H9 (cell line): Measurements from ENCODE around the gene TAOK3. TPM values are rescaled to one million over a fixed set of nuclear protein-coding genes. Genes with fewer than 3 reads are reported as not detected.

Experiments used
- DNase-seq: peaks from one replicate; pipeline ENCODE4 v3.0.0-alpha.2; 2017
- H2AFZ ChIP-seq: one replicate; pipeline ENCODE4 v1.6.1; 2013; ENCODE audit warnings: mild to moderate bottlenecking, low read length, control low read depth, moderate library complexity
- H2AK5ac ChIP-seq: 2 replicates; pipeline ENCODE4 v1.6.1; 2013; ENCODE audit warnings: low read length, control low read depth, mixed read lengths; ENCODE audit not compliant: insufficient read length
- H2BK120ac ChIP-seq: one replicate; pipeline ENCODE4 v1.6.1; 2013; ENCODE audit warnings: low read depth, mild to moderate bottlenecking, low read length, control low read depth, inconsistent platforms; ENCODE audit not compliant: poor library complexity, severe bottlenecking
- H2BK12ac ChIP-seq: 2 replicates; pipeline ENCODE4 v1.6.1; 2013; ENCODE audit warnings: low read length, control low read depth, mixed read lengths, low read depth; ENCODE audit not compliant: insufficient read length
- H2BK15ac ChIP-seq: 2 replicates; pipeline ENCODE4 v1.6.1; 2013; ENCODE audit warnings: low read depth, low read length, control low read depth
- H2BK20ac ChIP-seq: one replicate; pipeline ENCODE4 v1.6.1; 2013; ENCODE audit warnings: low read depth, mild to moderate bottlenecking, low read length, control low read depth, inconsistent platforms; ENCODE audit not compliant: poor library complexity, severe bottlenecking
- H2BK5ac ChIP-seq: 2 replicates; pipeline ENCODE4 v1.6.1; 2013; ENCODE audit warnings: low read length, control low read depth, mixed read lengths; ENCODE audit not compliant: insufficient read length
- H3K14ac ChIP-seq: 2 replicates; pipeline ENCODE4 v1.6.1; 2013; ENCODE audit warnings: low read length, control low read depth; ENCODE audit not compliant: insufficient read depth
- H3K18ac ChIP-seq: 2 replicates; pipeline ENCODE4 v1.6.1; 2013; ENCODE audit warnings: low read depth, mild to moderate bottlenecking, mixed read lengths, low read length, control low read depth; ENCODE audit not compliant: insufficient read length
- H3K23ac ChIP-seq: 2 replicates; pipeline ENCODE4 v1.6.1; 2013; ENCODE audit warnings: low read length, control low read depth, mixed read lengths, low read depth; ENCODE audit not compliant: insufficient read length
- H3K23me2 ChIP-seq: 2 replicates; pipeline ENCODE4 v1.6.1; 2013; ENCODE audit warnings: low read depth, mild to moderate bottlenecking, mixed read lengths, low read length, control low read depth; ENCODE audit not compliant: insufficient read length, poor library complexity, severe bottlenecking
- H3K27ac ChIP-seq: 2 replicates; pipeline ENCODE4 v1.5.1; 2013; ENCODE audit warnings: low read length, control low read depth, mixed read lengths, low read depth; ENCODE audit not compliant: insufficient read length
- H3K27me3 ChIP-seq: 2 replicates; pipeline ENCODE4 v1.6.1; 2013; ENCODE audit warnings: low read length, control low read depth, inconsistent platforms; ENCODE audit not compliant: insufficient read depth
- H3K4ac ChIP-seq: 2 replicates; pipeline ENCODE4 v1.6.1; 2013; ENCODE audit warnings: low read depth, mild to moderate bottlenecking, control low read depth, inconsistent platforms, low read length, moderate library complexity
- H3K4me1 ChIP-seq: 2 replicates; pipeline ENCODE4 v1.6.1; 2013; ENCODE audit warnings: low read length, control low read depth, inconsistent platforms; ENCODE audit not compliant: insufficient read depth
- H3K4me2 ChIP-seq: 2 replicates; pipeline ENCODE4 v1.6.1; 2013; ENCODE audit warnings: low read length, control low read depth, mixed read lengths; ENCODE audit not compliant: insufficient read length, insufficient read depth
- H3K56ac ChIP-seq: 2 replicates; pipeline ENCODE4 v1.6.1; 2013; ENCODE audit warnings: low read depth, mild to moderate bottlenecking, mixed read lengths, low read length, control low read depth; ENCODE audit not compliant: insufficient read length
- H3K79me1 ChIP-seq: 2 replicates; pipeline ENCODE4 v1.6.1; 2013; ENCODE audit warnings: low read depth, mild to moderate bottlenecking, moderate library complexity, low read length, control low read depth, inconsistent platforms; ENCODE audit not compliant: insufficient read depth, poor library complexity, severe bottlenecking
- H3K79me2 ChIP-seq: 2 replicates; pipeline ENCODE4 v1.6.1; 2013; ENCODE audit warnings: low read length, control low read depth, inconsistent platforms; ENCODE audit not compliant: insufficient read depth
- H3K9ac ChIP-seq: 2 replicates; pipeline ENCODE4 v1.6.1; 2013; ENCODE audit warnings: low read length, control low read depth, mixed read lengths; ENCODE audit not compliant: insufficient read length; ENCODE audit errors: extremely low read depth
- H3K9me3 ChIP-seq: one replicate; pipeline ENCODE4 v1.6.1; 2013; ENCODE audit warnings: low read depth, low read length, inconsistent platforms; ENCODE audit not compliant: control insufficient read depth
- H3T11ph ChIP-seq: one replicate; pipeline ENCODE4 v1.6.1; 2013; ENCODE audit warnings: mild to moderate bottlenecking, low read length, control low read depth, inconsistent platforms
- H4K20me1 ChIP-seq: one replicate; pipeline ENCODE4 v1.6.1; 2013; ENCODE audit not compliant: control insufficient read depth, insufficient read length, insufficient read depth
- H4K5ac ChIP-seq: 2 replicates; pipeline ENCODE4 v1.6.1; 2013; ENCODE audit warnings: low read depth, mild to moderate bottlenecking, mixed read lengths, low read length, control low read depth; ENCODE audit not compliant: insufficient read length
- H4K8ac ChIP-seq: replicated peaks from 2 replicates; pipeline ENCODE4 v1.6.1; 2013; ENCODE audit warnings: low read length, control low read depth, mixed read lengths, low read depth; ENCODE audit not compliant: insufficient read length
- H4K91ac ChIP-seq: 2 replicates; pipeline ENCODE4 v1.6.1; 2013; ENCODE audit warnings: low read depth, mild to moderate bottlenecking, moderate library complexity, mixed read lengths, low read length, control low read depth; ENCODE audit not compliant: insufficient read length
- H3K27ac Mint-ChIP-seq, 3 experiments: 2 replicates in 2 of 3; 3 replicates in 1 of 3; pipeline ENCODE4 v1.8.0; 2020 to 2021; ENCODE audit warnings: mixed read lengths in 3 of 3, mild to moderate bottlenecking in 1 of 3, moderate library complexity in 1 of 3
- H3K27me3 Mint-ChIP-seq: 2 replicates; pipeline ENCODE4 v1.8.0; 2021; ENCODE audit warnings: low read depth, mild to moderate bottlenecking, moderate library complexity, mixed read lengths
- H3K36me3 Mint-ChIP-seq, 3 experiments: 2 replicates in 2 of 3; 3 replicates in 1 of 3; pipeline ENCODE4 v1.8.0; 2020 to 2021; ENCODE audit warnings: low read depth in 3 of 3, mixed read lengths in 3 of 3; ENCODE audit not compliant: insufficient read depth in 1 of 3
- H3K4me1 Mint-ChIP-seq, 2 experiments: 2 replicates each; pipeline ENCODE4 v1.8.0; 2020; ENCODE audit warnings: mixed read lengths in 2 of 2
- H3K4me3 Mint-ChIP-seq, 2 experiments: 2 replicates in 1 of 2; 3 replicates in 1 of 2; pipeline ENCODE4 v1.8.0; 2020 to 2021; ENCODE audit warnings: mild to moderate bottlenecking in 2 of 2, mixed read lengths in 2 of 2, moderate library complexity in 1 of 2
- H3K9me3 Mint-ChIP-seq, 2 experiments: 2 replicates in 1 of 2; 3 replicates in 1 of 2; pipeline ENCODE4 v1.8.0; 2020; ENCODE audit warnings: mild to moderate bottlenecking in 2 of 2, mixed read lengths in 2 of 2, moderate library complexity in 1 of 2
- WGBS: extraction: QIAGEN DNeasy Blood & Tissue Kit; methylation state at CpG from one replicate; pipeline ENCODE4 v1.1.7; 2013; ENCODE audit warnings: missing lambda C conversion rate, low lambda C conversion rate, mixed read lengths; ENCODE audit not compliant: insufficient read length; ENCODE audit errors: extremely low coverage; 5-methylcytosine and 5-hydroxymethylcytosine counted together
- total RNA-seq: library from RNA; stranded (reverse); gene quantifications from 2 replicates; pipeline ENCODE4 v1.2.1, GENCODE V29; 2021
- TF ChIP-seq, protein P1 (sequence below): fragments of 200-600 bp; sonication (generic); conservative IDR thresholded peaks from 3 replicates; pipeline ENCODE4 v1.8.0; 2021; ENCODE audit warnings: antibody characterized with exemption, mild to moderate bottlenecking

The TAOK3 gene
- total RNA-seq, 1 experiment from 2014 or later, result 5.2 TPM

DNA sequence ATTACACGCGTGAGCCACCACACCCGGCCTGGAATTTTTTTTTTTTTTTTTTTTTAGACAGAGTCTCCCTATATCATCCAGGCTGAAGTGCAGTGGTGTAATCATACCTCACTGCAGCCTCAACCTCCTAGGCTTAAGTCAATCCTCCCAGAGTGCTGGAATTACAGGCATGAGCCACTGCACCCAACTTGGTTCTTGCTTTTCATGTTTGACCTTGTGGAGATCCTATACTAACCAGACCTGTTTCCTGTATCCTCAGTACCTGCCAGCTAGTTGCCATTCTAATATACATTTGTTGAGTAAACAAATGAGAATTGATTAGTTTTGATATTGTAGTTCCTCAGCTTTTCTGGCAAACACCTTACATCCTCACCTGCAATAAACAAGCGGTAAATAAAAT is 265.7 kb downstream of the TAOK3 start:
- no CpG with 5 or more reads among the region's 4 CpGs for WGBS
- Histone ChIP-seq H2BK15ac (no peak overlapping the region), H3K27me3 (no peaks in the 10 kb centered on the region), H2AFZ (no peak overlapping the region), H4K20me1 (no peaks in the 10 kb centered on the region), H3K9me3 (no peaks in the 10 kb centered on the region), H3K56ac (no peak overlapping the region), H3K4ac (no peak overlapping the region), H3K4me1 (peaks cover 3% of the 10 kb centered on the region; the same call in 1 of the 2 replicates), H3K4me2 (no peak overlapping the region), H3K14ac (no peak overlapping the region), H3K79me2 (peaks cover 5% of the 10 kb centered on the region; the same call in 1 of the 2 replicates), H4K5ac (no peak overlapping the region), H4K8ac (no peak overlapping the region), H2BK20ac (no peak overlapping the region), H2AK5ac (no peak overlapping the region), H3K27ac (no peak overlapping the region), H4K91ac (no peak overlapping the region), H2BK12ac (no peak overlapping the region), H3K18ac (no peak overlapping the region), H3K9ac (no peak overlapping the region), H3T11ph (no peak overlapping the region), H2BK5ac (no peak overlapping the region), H3K23me2 (peaks cover 9% of the 10 kb centered on the region), H2BK120ac (no peak overlapping the region), H3K23ac (no peak overlapping the region), H3K79me1 (peaks cover 2% of the 10 kb centered on the region)
- Mint-ChIP-seq H3K27ac (peak overlapping the region; percentile 17 to 76 (median 66); a peak in 4 of 7 replicates), H3K4me1 (peaks cover 20 to 25% of the 10 kb centered on the region in 2 experiments), H3K27me3 (no peaks in the 10 kb centered on the region), H3K9me3 (no peaks in the 10 kb centered on the region), H3K36me3 (peaks cover 0 to 4% (median 2%) of the 10 kb centered on the region in 3 experiments; a peak in 2 of 7 replicates), H3K4me3 (peak overlapping the region in 1 of 2 experiments; percentile 18; a peak in 1 of 5 replicates)
- DNase-seq, result no peak
- TF ChIP-seq, protein P1, sequence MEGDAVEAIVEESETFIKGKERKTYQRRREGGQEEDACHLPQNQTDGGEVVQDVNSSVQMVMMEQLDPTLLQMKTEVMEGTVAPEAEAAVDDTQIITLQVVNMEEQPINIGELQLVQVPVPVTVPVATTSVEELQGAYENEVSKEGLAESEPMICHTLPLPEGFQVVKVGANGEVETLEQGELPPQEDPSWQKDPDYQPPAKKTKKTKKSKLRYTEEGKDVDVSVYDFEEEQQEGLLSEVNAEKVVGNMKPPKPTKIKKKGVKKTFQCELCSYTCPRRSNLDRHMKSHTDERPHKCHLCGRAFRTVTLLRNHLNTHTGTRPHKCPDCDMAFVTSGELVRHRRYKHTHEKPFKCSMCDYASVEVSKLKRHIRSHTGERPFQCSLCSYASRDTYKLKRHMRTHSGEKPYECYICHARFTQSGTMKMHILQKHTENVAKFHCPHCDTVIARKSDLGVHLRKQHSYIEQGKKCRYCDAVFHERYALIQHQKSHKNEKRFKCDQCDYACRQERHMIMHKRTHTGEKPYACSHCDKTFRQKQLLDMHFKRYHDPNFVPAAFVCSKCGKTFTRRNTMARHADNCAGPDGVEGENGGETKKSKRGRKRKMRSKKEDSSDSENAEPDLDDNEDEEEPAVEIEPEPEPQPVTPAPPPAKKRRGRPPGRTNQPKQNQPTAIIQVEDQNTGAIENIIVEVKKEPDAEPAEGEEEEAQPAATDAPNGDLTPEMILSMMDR, result no peak
